IPS-15b (cell line): ENCODE measurements around the gene ATP10B.
"Not testable (repeated sequence)": the region's sequence is repeated elsewhere in the genome, so short reads cannot be mapped to it uniquely, and the experiment has no call there.

ENCODE experiments used
- H3K27me3 ChIP-seq: one replicate; pipeline ENCODE4 v1.6.1; 2013; ENCODE audit warnings: low read length; ENCODE audit not compliant: control insufficient read depth, insufficient read depth
- H3K36me3 ChIP-seq: one replicate; pipeline ENCODE4 v1.6.1; 2013; ENCODE audit warnings: low read length; ENCODE audit not compliant: control insufficient read depth, insufficient read depth
- H3K4me1 ChIP-seq: one replicate; pipeline ENCODE4 v1.6.1; 2013; ENCODE audit warnings: mild to moderate bottlenecking, low read length; ENCODE audit not compliant: control insufficient read depth, insufficient read depth
- H3K4me3 ChIP-seq: one replicate; pipeline ENCODE4 v1.5.1; 2013; ENCODE audit warnings: low read depth, low read length
- H3K9ac ChIP-seq: one replicate; pipeline ENCODE4 v1.6.1; 2013; ENCODE audit warnings: low read depth, mild to moderate bottlenecking, low read length
- H3K9me3 ChIP-seq: one replicate; pipeline ENCODE4 v1.6.1; 2013; ENCODE audit warnings: mild to moderate bottlenecking, low read length; ENCODE audit not compliant: control insufficient read depth, insufficient read depth

The ATP10B gene

GRCh38 chr5:160747987-160748386 is 104.0 kb downstream of the ATP10B start:
- H3K36me3 ChIP-seq = no peaks in the 10 kb centered on the region
- no peak overlapping the region for H3K9ac ChIP-seq
- H3K4me3 ChIP-seq = no peak overlapping the region
- H3K9me3 ChIP-seq = no peaks in the 10 kb centered on the region
- no peaks in the 10 kb centered on the region for H3K27me3 ChIP-seq
- H3K4me1 ChIP-seq = no peaks in the 10 kb centered on the region

DNA sequence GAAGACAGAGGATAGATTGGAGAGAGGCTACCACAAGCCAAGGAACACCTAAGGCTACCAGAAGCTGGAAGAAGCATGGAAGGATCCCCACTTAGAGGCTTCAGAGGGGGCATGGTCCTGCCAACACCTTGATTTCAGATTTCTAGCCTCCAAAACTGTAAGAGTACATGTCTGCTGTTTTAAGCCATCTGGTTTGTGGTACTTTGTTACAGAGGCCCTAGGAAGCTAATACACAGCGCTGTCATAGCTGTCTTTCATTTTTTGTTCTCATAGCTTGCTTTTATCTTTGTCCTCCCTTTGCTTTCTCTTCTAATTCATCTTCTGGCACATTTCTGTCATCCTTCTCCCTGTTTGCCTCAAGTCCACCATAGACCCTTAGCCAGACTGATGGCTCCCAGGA is 104.5 kb downstream of the ATP10B start:
- H3K9ac ChIP-seq = no peak overlapping the region
- H3K36me3 ChIP-seq = no peaks in the 10 kb centered on the region
- H3K4me1 ChIP-seq = no peaks in the 10 kb centered on the region
- H3K9me3 ChIP-seq = no peaks in the 10 kb centered on the region
- no peak overlapping the region for H3K4me3 ChIP-seq
- H3K27me3 ChIP-seq = no peaks in the 10 kb centered on the region

- H3K27me3 ChIP-seq = no peaks in the 10 kb centered on the region
- no peaks in the 10 kb centered on the region for H3K4me1 ChIP-seq
- no peak overlapping the region for H3K9ac ChIP-seq
- H3K9me3 ChIP-seq = no peaks in the 10 kb centered on the region
- no peak overlapping the region for H3K4me3 ChIP-seq
- no peaks in the 10 kb centered on the region for H3K36me3 ChIP-seq
Measured at GRCh38 chr5:160744268-160745101, 107.5 kb downstream of the ATP10B start.

DNA sequence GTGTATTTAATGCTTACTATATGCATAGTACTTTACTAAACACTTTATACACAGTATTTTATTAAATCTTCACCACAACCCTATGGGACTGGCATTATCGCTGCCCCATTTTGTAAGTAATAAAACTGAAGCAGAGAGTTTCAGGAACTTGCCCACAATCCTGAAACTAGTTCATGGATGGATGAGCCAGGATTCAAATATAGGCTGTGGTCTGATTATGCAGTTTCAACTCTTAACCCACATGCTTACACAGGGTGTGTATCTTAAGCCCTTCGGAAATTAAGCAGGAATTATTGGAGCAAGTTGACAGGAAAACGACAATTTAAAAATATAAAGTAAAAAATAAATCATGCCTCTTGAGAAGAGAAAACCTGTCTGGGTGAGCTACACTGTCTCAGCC is 109.0 kb downstream of the ATP10B start:
- Histone ChIP-seq H3K4me1 (no peaks in the 10 kb centered on the region), H3K27me3 (no peaks in the 10 kb centered on the region), H3K9ac (no peak overlapping the region)

GRCh38 chr5:160742446-160742845 is 109.6 kb downstream of the ATP10B start:
- Histone ChIP-seq H3K9me3 (no peaks in the 10 kb centered on the region), H3K4me3 (no peak overlapping the region), H3K4me1 (no peaks in the 10 kb centered on the region), H3K36me3 (no peaks in the 10 kb centered on the region), H3K9ac (no peak overlapping the region), H3K27me3 (no peaks in the 10 kb centered on the region)

More for the DNA sequence above, 109.0 kb downstream of the ATP10B start:
- Histone ChIP-seq H3K4me3 (no peak overlapping the region), H3K36me3 (no peaks in the 10 kb centered on the region), H3K9me3 (no peaks in the 10 kb centered on the region)

DNA sequence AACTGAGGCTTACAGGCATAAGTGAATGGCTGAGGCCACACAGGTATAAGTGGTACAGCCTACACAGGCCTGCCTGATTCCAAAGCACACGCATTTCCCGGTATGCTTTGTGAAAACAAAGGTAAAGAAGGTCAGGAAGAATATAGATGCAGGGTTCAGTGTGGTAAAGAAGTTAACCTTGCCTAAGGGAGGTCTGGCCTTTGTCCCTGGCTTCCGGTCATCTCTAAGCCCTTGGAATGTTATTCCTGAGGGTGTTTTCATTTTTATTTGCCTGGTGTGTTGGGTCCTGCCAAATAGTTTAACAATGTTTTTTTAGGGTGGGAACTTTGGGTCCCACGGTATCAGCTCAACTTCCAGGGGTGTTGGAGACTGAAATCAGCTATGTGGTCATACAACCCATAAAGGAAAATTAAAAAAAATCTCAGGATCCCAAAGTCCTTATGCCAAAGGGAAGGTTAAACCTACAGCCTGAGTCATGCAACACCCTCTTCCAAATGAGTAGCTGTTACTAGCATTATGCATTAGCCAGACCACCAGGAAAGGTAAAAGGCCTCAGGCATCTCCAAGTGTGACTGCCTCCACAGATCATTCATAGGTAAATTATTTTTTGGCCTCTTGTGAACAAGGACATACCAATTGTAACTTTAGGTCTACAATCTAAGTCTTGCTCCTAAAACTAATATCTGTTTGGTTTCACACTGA is 124.6 kb downstream of the ATP10B start:
- H3K9ac ChIP-seq = no peak overlapping the region
- no peaks in the 10 kb centered on the region for H3K27me3 ChIP-seq

GRCh38 chr5:160726721-160727120 is 125.3 kb downstream of the ATP10B start:
- Histone ChIP-seq H3K4me3 (no peak overlapping the region), H3K27me3 (no peaks in the 10 kb centered on the region)

More for the DNA sequence above, 124.6 kb downstream of the ATP10B start:
- peaks cover 11% of the 10 kb centered on the region for H3K4me1 ChIP-seq
- no peaks in the 10 kb centered on the region for H3K36me3 ChIP-seq
- no peak overlapping the region for H3K4me3 ChIP-seq
- H3K9me3 ChIP-seq = no peaks in the 10 kb centered on the region

DNA sequence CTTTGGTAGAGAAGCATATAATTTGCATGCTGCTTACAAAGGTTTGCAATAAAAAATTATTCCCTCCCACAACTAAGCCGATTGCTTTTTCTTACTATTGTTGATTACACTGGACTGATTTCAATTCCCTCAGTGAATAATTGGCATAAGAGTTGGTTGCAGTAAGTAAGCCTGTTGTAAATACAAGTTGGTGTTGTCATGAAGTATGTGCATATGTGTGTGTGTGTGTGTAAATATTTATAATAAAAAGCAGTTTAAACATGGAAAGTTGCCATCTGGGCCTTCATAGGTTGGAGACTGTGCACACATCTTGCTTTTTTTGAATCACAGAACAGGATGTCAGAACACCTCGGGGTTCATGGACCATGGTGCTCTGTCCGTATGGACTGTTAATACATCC is 131.2 kb downstream of the ATP10B start:
- no peaks in the 10 kb centered on the region for H3K9me3 ChIP-seq
- no peak overlapping the region for H3K9ac ChIP-seq
- no peaks in the 10 kb centered on the region for H3K27me3 ChIP-seq
- no peaks in the 10 kb centered on the region for H3K4me1 ChIP-seq
- no peak overlapping the region for H3K4me3 ChIP-seq
- H3K36me3 ChIP-seq = no peaks in the 10 kb centered on the region

More at GRCh38 chr5:160726721-160727120, 125.3 kb downstream of the ATP10B start:
- Histone ChIP-seq H3K9ac (no peak overlapping the region), H3K36me3 (no peaks in the 10 kb centered on the region), H3K4me1 (peaks cover 11% of the 10 kb centered on the region), H3K9me3 (no peaks in the 10 kb centered on the region)

DNA sequence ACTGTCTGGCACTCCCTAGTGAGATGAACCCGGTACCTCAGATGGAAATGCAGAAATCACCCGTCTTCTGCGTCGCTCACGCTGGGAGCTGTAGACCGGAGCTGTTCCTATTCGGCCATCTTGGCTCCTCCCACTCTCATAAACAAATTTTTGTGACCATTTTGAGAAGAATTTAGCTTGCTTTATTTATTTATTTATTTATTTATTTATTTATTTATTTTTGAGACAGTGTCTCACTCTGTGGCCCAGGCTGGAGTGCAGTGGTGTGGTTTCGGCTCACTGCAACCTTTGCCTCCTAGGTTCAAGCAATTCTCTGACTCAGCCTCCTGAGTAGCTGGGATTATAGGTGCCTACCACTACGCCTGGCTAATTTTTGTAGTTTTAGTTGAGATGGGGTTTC is 136.5 kb downstream of the ATP10B start:
- not testable (repeated sequence) for H3K9me3 ChIP-seq, H3K4me3 ChIP-seq, H3K27me3 ChIP-seq, H3K4me1 ChIP-seq, H3K9ac ChIP-seq, H3K36me3 ChIP-seq

- Histone ChIP-seq H3K27me3 (no peaks in the 10 kb centered on the region), H3K36me3 (no peaks in the 10 kb centered on the region), H3K9ac (no peak overlapping the region), H3K9me3 (no peaks in the 10 kb centered on the region), H3K4me3 (no peak overlapping the region), H3K4me1 (no peaks in the 10 kb centered on the region)
Measured at GRCh38 chr5:160703547-160704189, 148.3 kb downstream of the ATP10B start.

DNA sequence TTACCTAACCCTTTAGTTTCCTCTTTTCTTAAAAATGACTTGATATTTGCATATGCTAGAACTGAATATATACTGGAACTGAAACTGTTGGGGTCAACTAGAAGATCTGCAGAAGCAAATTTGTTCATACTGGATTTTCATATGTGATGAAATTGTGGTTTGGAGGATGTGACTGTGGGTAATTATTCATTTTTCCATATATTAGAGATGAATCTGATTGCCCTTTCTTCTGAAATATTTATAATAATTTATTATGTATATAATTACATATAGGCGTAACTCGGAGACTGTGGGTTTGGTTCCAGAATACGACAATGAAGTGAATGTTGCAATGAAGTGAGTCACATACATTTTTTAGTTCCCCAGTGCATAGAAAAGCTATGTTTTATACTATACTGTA is 149.1 kb downstream of the ATP10B start:
- no peak overlapping the region for H3K9ac ChIP-seq
- H3K27me3 ChIP-seq = no peaks in the 10 kb centered on the region
- no peaks in the 10 kb centered on the region for H3K36me3 ChIP-seq
- H3K9me3 ChIP-seq = no peaks in the 10 kb centered on the region
- H3K4me3 ChIP-seq = no peak overlapping the region
- H3K4me1 ChIP-seq = no peaks in the 10 kb centered on the region
